CD8-positive, alpha-beta memory T cell (primary cell): Measurements from ENCODE around the gene MAP2K5. TPM values are rescaled to one million over a fixed set of nuclear protein-coding genes. Genes with fewer than 3 reads are reported as not detected.

ENCODE experiments used
- CTCF ChIA-PET: fragments of 350-600 bp; sonication (Branson Sonifier 250); formaldehyde crosslinking; loops from one replicate; lab custom pipeline; 2021; ENCODE audit warnings: antibody characterized with exemption; lab: Charles Lee
- POLR2A ChIA-PET: fragments of 350-600 bp; sonication (Branson Sonifier 250); formaldehyde crosslinking; loops from one replicate; lab custom pipeline; 2021; ENCODE audit warnings: antibody characterized with exemption; lab: Charles Lee
- DNase-seq, 5 donors: peaks; one replicate each; pipeline versions ENCODE4 v3.0.0 to v3.0.0-alpha.2; 2020 to 2022; ENCODE audit warnings: mixed read lengths in 1 of 5
- H3K27ac ChIP-seq: one replicate; pipeline ENCODE4 v1.7.0; 2013; ENCODE audit warnings: low read depth, mild to moderate bottlenecking, low read length, moderate library complexity
- H3K27me3 ChIP-seq: 2 replicates; pipeline ENCODE4 v1.7.0; 2013; ENCODE audit warnings: low read length, mild to moderate bottlenecking; ENCODE audit not compliant: insufficient read depth, poor library complexity, severe bottlenecking
- H3K36me3 ChIP-seq: 2 replicates; pipeline ENCODE4 v1.7.0; 2013; ENCODE audit warnings: mild to moderate bottlenecking, low read length, moderate library complexity; ENCODE audit not compliant: insufficient read depth
- H3K4me1 ChIP-seq: 2 replicates; pipeline ENCODE4 v1.7.0; 2013; ENCODE audit warnings: mild to moderate bottlenecking, low read length, moderate library complexity; ENCODE audit not compliant: insufficient read depth
- H3K4me3 ChIP-seq: 2 replicates; pipeline ENCODE4 v1.7.0; 2013; ENCODE audit warnings: mild to moderate bottlenecking, low read length
- H3K9me3 ChIP-seq: 2 replicates; pipeline ENCODE4 v1.7.0; 2013; ENCODE audit warnings: mild to moderate bottlenecking, low read length
- H3K27ac Mint-ChIP-seq, 8 donors: one replicate each; pipeline ENCODE4 v1.8.0; 2020 to 2021; ENCODE audit warnings: mixed read lengths in 8 of 8, mild to moderate bottlenecking in 6 of 8, inconsistent platforms in 3 of 8, moderate library complexity in 3 of 8
- H3K27me3 Mint-ChIP-seq, 2 donors: one replicate each; pipeline ENCODE4 v1.8.0; 2020 to 2021; ENCODE audit warnings: mixed read lengths in 2 of 2, mild to moderate bottlenecking in 1 of 2, moderate library complexity in 1 of 2
- H3K36me3 Mint-ChIP-seq, 3 donors: one replicate each; pipeline ENCODE4 v1.8.0; 2020 to 2021; ENCODE audit warnings: mixed read lengths in 3 of 3, inconsistent platforms in 1 of 3, mild to moderate bottlenecking in 1 of 3
- H3K4me1 Mint-ChIP-seq, 3 donors: one replicate each; pipeline ENCODE4 v1.8.0; 2020 to 2021; ENCODE audit warnings: mixed read lengths in 3 of 3, inconsistent platforms in 1 of 3, mild to moderate bottlenecking in 1 of 3
- H3K4me3 Mint-ChIP-seq, 7 donors: one replicate each; pipeline ENCODE4 v1.8.0; 2020 to 2021; ENCODE audit warnings: mixed read lengths in 7 of 7, mild to moderate bottlenecking in 6 of 7, moderate library complexity in 4 of 7, inconsistent platforms in 2 of 7
- H3K9me3 Mint-ChIP-seq, 5 donors: one replicate each; pipeline ENCODE4 v1.8.0; 2020 to 2022; ENCODE audit warnings: mixed read lengths in 5 of 5, mild to moderate bottlenecking in 3 of 5, moderate library complexity in 2 of 5, inconsistent platforms in 1 of 5
- polyA plus RNA-seq: library from polyadenylated mRNA; unstranded; fragments of 300-500 nt; fragmentation: Illumina TruSeq; gene quantifications from one replicate; pipeline ENCODE4 v1.2.3, GENCODE V29; 2021
- total RNA-seq, 2 experiments: library from RNA; stranded (reverse); gene quantifications; one replicate each; pipeline ENCODE4 v1.2.3, GENCODE V29; 2021

Gene MAP2K5
- total and polyA plus RNA-seq, 3 experiments from 2014 or later, result 20.0 to 21.4 (median 20.1) TPM

DNA sequence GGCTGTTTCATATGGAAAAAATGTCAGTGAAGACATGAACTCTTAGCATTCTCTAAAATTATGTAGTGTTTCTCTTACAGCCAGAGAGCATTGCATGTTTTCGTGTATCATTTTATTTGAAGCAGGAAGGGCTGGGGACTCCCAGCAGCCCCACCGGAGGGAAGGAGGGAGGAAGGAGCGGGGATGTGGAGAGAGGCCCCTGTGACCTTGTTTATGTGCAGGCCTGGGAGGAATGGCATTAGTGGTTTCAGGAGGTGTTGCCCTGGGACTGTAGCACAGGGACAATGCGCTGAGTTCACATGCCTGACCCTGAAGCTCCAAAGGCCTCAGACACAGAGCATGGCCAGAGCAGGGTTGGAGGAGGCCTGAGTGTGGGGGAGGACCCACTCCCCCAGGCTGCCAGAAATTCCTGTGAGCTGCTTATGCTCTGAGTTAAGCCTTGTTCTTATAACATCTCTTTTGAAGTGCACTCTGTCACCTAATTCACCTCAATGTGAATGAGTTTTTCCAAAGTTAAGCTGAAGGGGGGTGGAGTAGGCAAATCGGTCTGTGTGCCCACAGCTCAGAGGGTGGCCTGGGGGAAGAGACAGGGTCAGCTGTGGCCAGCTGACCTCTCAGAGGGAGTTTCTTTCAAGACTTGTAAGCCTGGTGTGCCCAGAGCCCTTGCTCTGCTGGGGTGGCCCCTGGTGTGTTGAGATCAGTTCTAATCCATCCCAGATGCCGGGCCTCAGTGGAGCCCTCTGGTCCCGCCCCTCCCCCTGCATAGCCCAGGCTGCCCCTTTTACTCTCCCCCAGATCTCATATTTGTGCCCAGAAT, 301.3 kb downstream of the MAP2K5 start:
- ChIA-PET CTCF (no interaction called here), POLR2A (no interaction called here)
- peaks cover 0 to 4% (median 3%) of the 10 kb centered on the region in 5 donors for H3K9me3 Mint-ChIP-seq
- peaks cover 6 to 10% of the 10 kb centered on the region in 2 donors for H3K27me3 Mint-ChIP-seq
- H3K27ac Mint-ChIP-seq, result peak overlapping the region in 3 of 8 donors; percentile 20 to 38 (median 31)
- no peak overlapping the region for H3K4me3 ChIP-seq
- H3K27ac ChIP-seq, result no peak overlapping the region
- H3K9me3 ChIP-seq, result no peaks in the 10 kb centered on the region
- H3K4me1 Mint-ChIP-seq, result peaks cover 19 to 24% (median 19%) of the 10 kb centered on the region in 3 donors
- no peaks in the 10 kb centered on the region for H3K27me3 ChIP-seq
- no peaks in the 10 kb centered on the region for H3K36me3 ChIP-seq
- peaks cover 11% of the 10 kb centered on the region for H3K4me1 ChIP-seq
- H3K36me3 Mint-ChIP-seq, result peaks cover 0 to 10% (median 0%) of the 10 kb centered on the region in 3 donors
- DNase-seq, result no peak
- H3K4me3 Mint-ChIP-seq, result peak overlapping the region in 2 of 7 donors; percentile 13 to 75

DNA sequence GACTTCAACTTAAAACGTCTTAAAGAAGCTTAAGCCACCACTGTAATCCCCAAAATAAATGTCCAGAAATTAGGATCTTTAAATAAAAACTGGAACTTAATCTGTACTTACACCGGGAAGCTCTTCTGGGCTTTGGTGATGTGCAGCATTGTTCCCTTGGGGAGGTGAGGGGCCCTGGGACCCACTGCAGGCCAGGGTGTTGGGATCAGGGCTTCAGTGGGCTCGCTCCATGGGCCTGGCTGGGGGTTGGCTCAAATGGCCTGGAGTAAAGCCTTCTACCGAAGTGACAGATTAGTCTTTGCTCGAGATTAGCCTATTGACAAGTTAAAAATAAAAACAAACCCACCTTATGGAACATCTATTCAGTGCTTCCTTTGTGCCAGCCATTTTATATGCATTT, 303.5 kb downstream of the MAP2K5 start:
- Histone ChIP-seq H3K27ac (no peak overlapping the region), H3K9me3 (no peaks in the 10 kb centered on the region), H3K4me1 (peaks cover 6% of the 10 kb centered on the region), H3K36me3 (no peaks in the 10 kb centered on the region), H3K4me3 (no peak overlapping the region), H3K27me3 (no peaks in the 10 kb centered on the region)
- ChIA-PET POLR2A (no interaction called here), CTCF (interaction anchor here (1.4 kb wide), 1 partner anchor 10 kb away, joined by 3 read pairs; no protein-coding TSS in a partner anchor)
- peaks cover 9 to 22% of the 10 kb centered on the region in 2 donors for H3K27me3 Mint-ChIP-seq
- peaks cover 6 to 7% (median 7%) of the 10 kb centered on the region in 3 donors for H3K4me1 Mint-ChIP-seq
- H3K36me3 Mint-ChIP-seq, result peaks cover 0 to 4% (median 0%) of the 10 kb centered on the region in 3 donors
- no peak overlapping the region for H3K4me3 Mint-ChIP-seq
- H3K9me3 Mint-ChIP-seq, result no peaks in the 10 kb centered on the region
- DNase-seq, result no peak
- no peak overlapping the region for H3K27ac Mint-ChIP-seq

DNA sequence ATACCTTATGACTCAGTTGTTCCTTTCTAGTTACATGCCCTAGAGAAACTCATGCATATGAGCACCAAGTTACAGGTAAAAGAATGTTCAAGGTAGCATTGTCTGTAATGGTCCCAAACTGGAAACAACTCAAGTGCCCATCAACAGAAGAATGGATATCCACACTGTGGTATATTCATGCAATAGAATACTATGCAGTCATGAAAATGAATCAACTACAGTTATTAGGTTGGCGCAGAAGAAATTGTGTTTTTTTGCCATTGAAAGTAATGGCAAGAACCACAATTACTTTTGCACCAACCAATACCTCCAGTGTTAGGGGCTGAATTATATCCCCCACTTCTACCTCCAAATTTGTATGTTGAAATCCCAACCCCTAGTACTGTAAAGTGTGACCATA, 307.0 kb downstream of the MAP2K5 start:
- Histone ChIP-seq H3K9me3 (no peaks in the 10 kb centered on the region), H3K27me3 (no peaks in the 10 kb centered on the region), H3K36me3 (no peaks in the 10 kb centered on the region), H3K27ac (no peak overlapping the region), H3K4me1 (no peaks in the 10 kb centered on the region), H3K4me3 (no peak overlapping the region)
- Mint-ChIP-seq H3K27ac (no peak overlapping the region), H3K4me1 (no peaks in the 10 kb centered on the region), H3K9me3 (no peaks in the 10 kb centered on the region), H3K36me3 (peaks cover 0 to 8% (median 0%) of the 10 kb centered on the region in 3 donors), H3K27me3 (peaks cover 13 to 26% of the 10 kb centered on the region in 2 donors), H3K4me3 (no peak overlapping the region)
- no peak for DNase-seq
- POLR2A ChIA-PET, result no interaction called here
- CTCF ChIA-PET, result no interaction called here

DNA sequence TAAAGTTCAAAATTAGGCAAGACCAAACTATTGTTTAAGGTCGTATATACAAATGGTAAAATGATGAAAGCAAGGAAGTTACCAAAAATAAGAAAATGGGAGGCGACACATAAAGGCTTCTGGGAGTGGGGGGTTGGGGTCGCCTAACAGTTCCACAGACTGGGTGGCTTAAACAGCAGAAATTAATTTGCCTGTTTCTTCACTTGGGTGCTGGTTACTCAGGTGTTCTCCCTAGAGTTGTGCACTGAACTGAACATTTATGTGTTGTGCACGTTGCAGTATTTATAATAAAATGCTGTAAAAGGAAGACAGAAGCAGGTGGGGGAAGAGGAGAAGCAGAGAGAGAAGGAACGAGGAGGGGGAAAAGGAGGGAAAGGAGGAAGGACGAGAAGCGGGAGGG, 307.8 kb downstream of the MAP2K5 start:
- Histone ChIP-seq H3K27ac (no peak overlapping the region), H3K27me3 (no peaks in the 10 kb centered on the region), H3K36me3 (no peaks in the 10 kb centered on the region), H3K4me3 (no peak overlapping the region), H3K4me1 (no peaks in the 10 kb centered on the region), H3K9me3 (no peaks in the 10 kb centered on the region)
- Mint-ChIP-seq H3K9me3 (no peaks in the 10 kb centered on the region), H3K4me3 (no peak overlapping the region), H3K27ac (no peak overlapping the region), H3K36me3 (peaks cover 0 to 8% (median 0%) of the 10 kb centered on the region in 3 donors), H3K4me1 (no peaks in the 10 kb centered on the region), H3K27me3 (peaks cover 13 to 26% of the 10 kb centered on the region in 2 donors)
- ChIA-PET CTCF (no interaction called here), POLR2A (no interaction called here)
- no peak for DNase-seq

DNA sequence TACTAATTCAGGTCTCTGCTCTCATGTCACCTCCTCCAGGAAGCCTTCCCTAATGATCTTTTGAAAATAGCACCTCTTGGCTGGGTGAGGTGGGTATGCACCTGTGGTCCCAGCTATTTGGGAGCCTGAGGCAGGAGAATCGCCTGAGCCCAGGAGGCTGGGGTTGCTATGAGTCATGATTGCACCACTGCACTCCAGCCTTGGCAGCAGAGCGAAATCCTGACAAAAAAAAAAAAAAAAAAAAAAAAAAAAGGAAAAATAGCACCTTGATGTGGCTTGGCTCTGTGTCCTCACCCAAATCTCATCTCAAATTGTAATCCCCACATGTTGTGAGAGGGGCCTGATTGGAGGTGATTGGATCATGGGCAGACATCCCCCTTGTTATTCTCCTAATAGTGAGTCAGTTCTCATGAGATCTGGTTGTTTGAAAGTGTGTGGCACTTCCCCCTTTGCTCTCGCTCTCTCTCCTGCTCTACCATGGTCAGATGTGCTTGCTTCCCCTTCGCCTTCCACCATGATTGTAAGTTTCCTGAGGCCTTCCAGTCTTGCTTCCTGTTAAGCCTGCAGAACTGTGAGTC, 308.6 kb downstream of the MAP2K5 start:
- H3K27ac ChIP-seq, result no peak overlapping the region
- Mint-ChIP-seq H3K36me3 (peaks cover 0 to 8% (median 0%) of the 10 kb centered on the region in 3 donors), H3K4me3 (no peak overlapping the region), H3K9me3 (no peaks in the 10 kb centered on the region), H3K4me1 (no peaks in the 10 kb centered on the region), H3K27me3 (peaks cover 13 to 26% of the 10 kb centered on the region in 2 donors), H3K27ac (no peak overlapping the region)
- no peak overlapping the region for H3K4me3 ChIP-seq
- H3K36me3 ChIP-seq, result no peaks in the 10 kb centered on the region
- ChIA-PET POLR2A (no interaction called here), CTCF (interaction anchor here (1.4 kb wide), 1 partner anchor 15 kb away, joined by 3 read pairs; no protein-coding TSS in a partner anchor)
- no peaks in the 10 kb centered on the region for H3K27me3 ChIP-seq
- H3K4me1 ChIP-seq, result no peaks in the 10 kb centered on the region
- H3K9me3 ChIP-seq, result no peaks in the 10 kb centered on the region
- DNase-seq, result no peak

DNA sequence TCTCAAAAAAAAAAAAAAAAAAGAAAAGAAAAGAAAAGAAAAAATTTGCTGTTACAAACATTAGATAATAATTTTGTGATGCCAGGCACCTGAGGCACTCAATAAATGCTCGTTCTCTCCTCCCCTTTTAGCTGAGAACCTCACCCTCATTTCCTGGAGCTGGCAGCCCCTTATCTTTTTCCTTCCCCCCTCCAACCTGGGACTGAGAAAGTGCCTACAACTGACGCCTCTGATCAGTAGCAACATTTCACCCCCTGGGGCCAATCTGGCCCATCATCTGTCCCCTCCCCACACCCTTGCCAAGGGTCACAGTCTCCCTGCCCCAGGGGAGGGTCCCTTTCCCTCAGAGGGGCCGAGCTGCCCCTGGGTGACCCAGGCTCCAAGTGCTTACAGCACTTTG, 309.9 kb downstream of the MAP2K5 start:
- Histone ChIP-seq H3K27me3 (no peaks in the 10 kb centered on the region), H3K9me3 (no peaks in the 10 kb centered on the region), H3K4me1 (no peaks in the 10 kb centered on the region), H3K4me3 (no peak overlapping the region), H3K27ac (no peak overlapping the region), H3K36me3 (no peaks in the 10 kb centered on the region)
- Mint-ChIP-seq H3K27ac (peak overlapping the region in 1 of 8 donors; percentile 23), H3K27me3 (peaks cover 13 to 26% of the 10 kb centered on the region in 2 donors), H3K9me3 (no peaks in the 10 kb centered on the region), H3K36me3 (peaks cover 0 to 8% (median 0%) of the 10 kb centered on the region in 3 donors), H3K4me1 (no peaks in the 10 kb centered on the region), H3K4me3 (no peak overlapping the region)
- no peak for DNase-seq
- CTCF ChIA-PET, result interaction anchor here (1.4 kb wide), 1 partner anchor 16 kb away, joined by 3 read pairs; no protein-coding TSS in a partner anchor
- POLR2A ChIA-PET, result interaction anchor here (0.9 kb wide), 1 partner anchor 12 kb away, joined by 4 read pairs; no protein-coding TSS in a partner anchor

DNA sequence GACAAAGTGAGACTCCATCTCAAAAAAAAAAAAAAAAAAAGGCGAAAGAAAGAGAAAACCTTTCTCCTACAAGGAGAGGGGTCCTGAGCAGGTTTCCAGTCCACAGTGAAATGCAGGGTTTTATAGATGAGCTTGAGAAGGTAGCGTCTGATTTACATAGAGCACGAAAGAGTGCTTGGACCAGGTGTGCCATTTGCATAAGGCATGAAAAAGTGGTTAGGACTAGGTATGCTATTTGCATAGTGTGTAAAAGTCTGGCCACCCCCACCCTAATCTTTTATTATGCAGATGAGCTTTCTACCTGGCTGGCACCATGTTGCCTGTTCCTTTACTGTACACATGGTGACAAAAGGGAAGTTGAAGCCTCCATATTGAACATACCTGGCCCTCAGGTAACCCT, 311.0 kb downstream of the MAP2K5 start:
- H3K9me3 Mint-ChIP-seq, result no peaks in the 10 kb centered on the region
- no peak overlapping the region for H3K27ac Mint-ChIP-seq
- no peak for DNase-seq
- Histone ChIP-seq H3K27ac (no peak overlapping the region), H3K4me1 (no peaks in the 10 kb centered on the region), H3K4me3 (no peak overlapping the region), H3K27me3 (no peaks in the 10 kb centered on the region), H3K36me3 (no peaks in the 10 kb centered on the region), H3K9me3 (no peaks in the 10 kb centered on the region)
- H3K4me3 Mint-ChIP-seq, result no peak overlapping the region
- no peaks in the 10 kb centered on the region for H3K4me1 Mint-ChIP-seq
- peaks cover 0 to 8% (median 0%) of the 10 kb centered on the region in 3 donors for H3K36me3 Mint-ChIP-seq
- H3K27me3 Mint-ChIP-seq, result peaks cover 14 to 23% of the 10 kb centered on the region in 2 donors
- POLR2A ChIA-PET, result no interaction called here
- CTCF ChIA-PET, result no interaction called here

DNA sequence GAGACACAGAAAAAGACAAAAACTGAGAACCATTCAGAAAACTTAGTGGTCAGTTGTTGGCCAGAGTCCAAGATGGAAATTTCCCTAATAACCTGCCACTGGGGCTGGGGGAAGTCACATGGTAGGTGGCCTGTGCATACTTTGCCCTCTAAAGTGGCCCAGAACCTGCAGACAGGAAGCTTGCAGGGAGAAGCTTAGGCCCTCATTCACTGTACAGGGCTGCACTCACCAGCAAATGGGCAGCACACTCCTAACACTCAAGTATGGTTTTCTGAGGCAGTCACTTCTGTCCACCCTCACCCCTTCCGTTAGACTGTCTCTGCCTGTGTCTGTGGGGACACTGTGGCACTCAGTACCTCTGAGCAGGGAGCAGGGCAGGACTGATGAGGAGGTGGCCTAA, 311.9 kb downstream of the MAP2K5 start:
- Histone ChIP-seq H3K27ac (no peak overlapping the region), H3K4me3 (no peak overlapping the region), H3K27me3 (no peaks in the 10 kb centered on the region), H3K36me3 (no peaks in the 10 kb centered on the region), H3K4me1 (no peaks in the 10 kb centered on the region), H3K9me3 (no peaks in the 10 kb centered on the region)
- no peak overlapping the region for H3K27ac Mint-ChIP-seq
- CTCF ChIA-PET, result no interaction called here
- H3K4me1 Mint-ChIP-seq, result no peaks in the 10 kb centered on the region
- H3K9me3 Mint-ChIP-seq, result no peaks in the 10 kb centered on the region
- no peak overlapping the region for H3K4me3 Mint-ChIP-seq
- no peak for DNase-seq
- H3K36me3 Mint-ChIP-seq, result peaks cover 0 to 5% (median 0%) of the 10 kb centered on the region in 3 donors
- H3K27me3 Mint-ChIP-seq, result peaks cover 14 to 16% of the 10 kb centered on the region in 2 donors
- POLR2A ChIA-PET, result interaction anchor here (1.3 kb wide), 1 partner anchor 13 kb away, joined by 3 read pairs; no protein-coding TSS in a partner anchor
